Kidney epithelial cell (primary cell): ENCODE measurements around the gene BARHL1. TPM values are rescaled to one million over a fixed set of nuclear protein-coding genes. Genes with fewer than 3 reads are reported as not detected.

ENCODE experiments used
- DNase-seq: peaks from one replicate; pipeline ENCODE4 v3.0.0-alpha.2; 2010; ENCODE audit warnings: low read depth
- H3K27me3 ChIP-seq: 2 replicates; pipeline ENCODE4 v1.6.0; 2011; ENCODE audit warnings: low read length; ENCODE audit not compliant: control insufficient read depth, insufficient read depth
- H3K36me3 ChIP-seq: 2 replicates; pipeline ENCODE4 v1.5.1; 2011; ENCODE audit warnings: low read length; ENCODE audit not compliant: control insufficient read depth, insufficient read depth
- H3K4me3 ChIP-seq: 2 replicates; pipeline ENCODE4 v1.5.1; 2011; ENCODE audit warnings: low read depth, mild to moderate bottlenecking, control low read depth, low read length
- total RNA-seq: library from RNA; depleted of rRNA; stranded (reverse); fragments of >200 nt; gene quantifications from 2 replicates; pipeline ENCODE4 v1.2.3, GENCODE V29; 2015
- TF ChIP-seq, protein P1 (sequence below): IDR thresholded peaks from 2 replicates; pipeline ENCODE4 v1.5.1; 2011; ENCODE audit warnings: mild to moderate bottlenecking, moderate library complexity, low read length, control low read depth, inconsistent platforms; ENCODE audit not compliant: insufficient read depth, poor library complexity, severe bottlenecking

The BARHL1 gene
- total RNA-seq, 1 donor from 2014 or later, result not detected

DNA sequence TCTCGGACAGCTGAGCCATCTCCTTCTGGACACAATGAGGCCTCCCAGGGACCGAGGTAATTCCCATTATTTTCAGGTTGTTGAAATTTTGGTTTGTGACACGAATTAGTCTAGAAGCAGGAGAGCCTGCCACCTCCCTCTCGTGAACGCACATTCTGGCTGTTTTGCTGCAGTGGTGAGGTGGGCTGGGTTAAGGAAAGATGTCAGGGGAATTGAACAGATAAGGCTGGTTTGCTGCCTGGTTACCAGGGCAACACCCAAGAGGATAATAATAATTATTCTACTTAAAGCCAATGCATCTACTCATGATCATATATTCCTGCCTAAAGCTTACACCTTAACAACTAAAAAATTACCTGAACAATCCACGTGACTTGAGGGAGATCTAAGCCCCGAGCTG is 49.3 kb downstream of the BARHL1 start:
- Histone ChIP-seq H3K4me3 (no peak overlapping the region), H3K27me3 (no peaks in the 10 kb centered on the region), H3K36me3 (peaks cover 2% of the 10 kb centered on the region)
- TF ChIP-seq, protein P1, sequence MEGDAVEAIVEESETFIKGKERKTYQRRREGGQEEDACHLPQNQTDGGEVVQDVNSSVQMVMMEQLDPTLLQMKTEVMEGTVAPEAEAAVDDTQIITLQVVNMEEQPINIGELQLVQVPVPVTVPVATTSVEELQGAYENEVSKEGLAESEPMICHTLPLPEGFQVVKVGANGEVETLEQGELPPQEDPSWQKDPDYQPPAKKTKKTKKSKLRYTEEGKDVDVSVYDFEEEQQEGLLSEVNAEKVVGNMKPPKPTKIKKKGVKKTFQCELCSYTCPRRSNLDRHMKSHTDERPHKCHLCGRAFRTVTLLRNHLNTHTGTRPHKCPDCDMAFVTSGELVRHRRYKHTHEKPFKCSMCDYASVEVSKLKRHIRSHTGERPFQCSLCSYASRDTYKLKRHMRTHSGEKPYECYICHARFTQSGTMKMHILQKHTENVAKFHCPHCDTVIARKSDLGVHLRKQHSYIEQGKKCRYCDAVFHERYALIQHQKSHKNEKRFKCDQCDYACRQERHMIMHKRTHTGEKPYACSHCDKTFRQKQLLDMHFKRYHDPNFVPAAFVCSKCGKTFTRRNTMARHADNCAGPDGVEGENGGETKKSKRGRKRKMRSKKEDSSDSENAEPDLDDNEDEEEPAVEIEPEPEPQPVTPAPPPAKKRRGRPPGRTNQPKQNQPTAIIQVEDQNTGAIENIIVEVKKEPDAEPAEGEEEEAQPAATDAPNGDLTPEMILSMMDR, result no peak
- no peak for DNase-seq

DNA sequence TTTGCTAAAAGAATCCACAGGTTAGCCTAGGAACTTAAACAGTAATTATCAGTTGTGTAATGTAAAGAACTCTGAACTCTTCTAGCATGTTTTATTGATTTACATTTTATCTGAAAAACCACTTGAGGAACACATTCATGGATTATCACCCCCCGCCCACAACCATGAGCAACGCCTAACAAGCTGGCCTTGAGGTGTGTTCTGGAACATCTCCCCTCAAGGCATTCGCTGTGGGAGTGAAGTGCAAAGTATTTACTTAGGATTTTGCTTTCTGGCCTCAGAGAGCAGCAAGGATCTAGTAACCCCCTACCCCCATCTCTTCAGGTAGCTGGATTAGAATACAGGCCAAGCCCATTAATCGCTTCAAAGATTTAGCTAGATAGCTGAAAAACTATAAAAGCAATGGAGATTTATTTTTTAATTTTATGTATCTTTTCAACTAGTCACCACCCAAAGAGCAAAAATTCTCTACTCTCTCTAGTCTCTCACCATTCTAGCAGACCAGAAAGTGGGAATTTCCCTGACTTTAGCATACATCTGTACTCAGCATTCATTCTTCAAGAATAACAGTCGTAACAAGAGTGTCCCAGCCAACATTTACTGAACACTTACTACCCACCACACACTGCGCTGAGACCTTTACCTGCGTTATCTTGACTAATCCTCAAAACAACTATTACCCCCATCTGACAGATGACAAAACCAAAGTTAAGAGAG is 50.2 kb downstream of the BARHL1 start:
- DNase-seq, result no peak
- peaks cover 2% of the 10 kb centered on the region for H3K36me3 ChIP-seq
- no peak overlapping the region for H3K4me3 ChIP-seq
- no peaks in the 10 kb centered on the region for H3K27me3 ChIP-seq
- TF ChIP-seq, protein P1, result no peak

DNA sequence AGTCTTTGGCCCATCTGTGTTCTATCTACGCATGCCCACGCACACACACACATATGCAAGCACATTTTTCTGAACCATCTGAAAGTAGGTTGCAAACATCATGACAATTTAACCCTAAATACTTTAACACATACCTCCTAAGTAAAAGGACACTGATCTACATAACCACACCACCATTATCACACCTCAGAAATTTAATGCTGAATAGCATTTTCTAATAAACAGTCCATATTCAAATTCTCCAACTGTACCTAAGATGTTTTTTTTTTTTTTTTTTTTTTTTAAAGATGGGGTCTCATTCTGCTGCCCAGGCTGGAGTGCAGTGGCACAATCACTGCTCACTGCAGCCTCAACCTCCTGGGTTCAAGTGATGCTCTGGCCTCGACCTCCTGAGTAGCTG is 51.9 kb downstream of the BARHL1 start:
- TF ChIP-seq, protein P1, result no peak
- no peak overlapping the region for H3K4me3 ChIP-seq

DNA sequence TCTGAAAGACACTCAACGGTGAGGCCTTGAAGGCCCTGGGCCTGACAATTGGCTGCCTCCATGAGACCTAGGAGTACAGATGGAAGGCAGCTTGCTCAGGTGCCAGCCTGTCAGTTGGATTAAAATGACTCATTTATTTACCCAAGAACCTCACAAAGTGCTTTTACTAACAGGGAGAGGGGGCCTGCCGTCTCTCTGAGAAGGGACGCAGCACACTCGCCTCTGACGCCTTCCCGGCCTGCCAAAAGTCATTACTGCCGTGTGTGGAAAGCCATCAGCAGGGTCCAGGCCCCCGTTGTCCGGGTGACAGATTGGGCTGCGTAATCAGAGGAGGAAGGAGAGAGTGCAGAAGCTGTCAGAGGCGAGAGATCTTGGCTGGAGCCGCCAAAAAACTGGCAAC is 54.9 kb downstream of the BARHL1 start:
- H3K4me3 ChIP-seq, result no peak overlapping the region
- peaks cover 2% of the 10 kb centered on the region for H3K36me3 ChIP-seq
- no peak for DNase-seq
- TF ChIP-seq, protein P1, result no peak
- H3K27me3 ChIP-seq, result no peaks in the 10 kb centered on the region

More for the DNA sequence above, 51.9 kb downstream of the BARHL1 start:
- H3K27me3 ChIP-seq, result no peaks in the 10 kb centered on the region
- peaks cover 2% of the 10 kb centered on the region for H3K36me3 ChIP-seq
- DNase-seq, result no peak

DNA sequence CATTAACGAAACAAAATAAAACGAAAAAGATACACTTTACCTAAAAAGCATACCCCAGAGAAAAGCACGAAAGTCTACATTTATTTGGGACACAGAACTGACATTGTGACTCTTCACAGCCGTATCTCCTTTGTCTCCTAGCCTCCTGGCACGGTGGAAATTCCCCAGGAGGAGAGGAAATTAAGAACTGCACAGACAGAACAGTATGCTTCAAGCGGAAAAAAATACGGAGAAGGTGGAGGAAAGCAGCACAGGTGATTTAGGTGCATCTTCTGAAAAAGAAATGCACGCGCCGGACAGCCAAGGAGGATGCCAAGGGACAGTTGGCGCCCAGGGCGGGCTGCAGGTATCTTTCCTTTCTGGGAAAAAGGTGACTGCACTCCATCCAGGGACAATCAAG is 55.4 kb downstream of the BARHL1 start:
- no peak for DNase-seq
- H3K27me3 ChIP-seq, result no peaks in the 10 kb centered on the region
- TF ChIP-seq, protein P1, result no peak
- H3K4me3 ChIP-seq, result no peak overlapping the region
- H3K36me3 ChIP-seq, result peaks cover 2% of the 10 kb centered on the region

DNA sequence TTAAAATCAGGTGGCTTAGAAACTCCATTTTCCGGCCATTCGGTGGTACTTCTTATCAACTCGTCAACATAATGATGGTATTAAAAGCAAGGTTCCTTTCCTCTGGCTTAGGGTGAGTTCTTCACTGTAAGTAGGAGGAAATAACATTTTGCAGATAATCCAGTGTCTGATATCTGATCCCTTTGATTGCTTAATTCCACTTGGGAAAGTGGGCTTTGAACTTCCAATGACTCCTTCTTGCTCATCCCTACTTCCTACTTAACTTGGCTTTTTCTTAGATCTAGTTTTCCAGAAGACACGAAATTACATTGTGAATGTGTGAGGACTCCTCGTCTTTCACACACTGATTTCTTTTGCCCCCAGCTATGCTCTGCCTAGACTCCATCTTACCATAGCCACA is 55.8 kb downstream of the BARHL1 start:
- Histone ChIP-seq H3K4me3 (no peak overlapping the region), H3K27me3 (no peaks in the 10 kb centered on the region), H3K36me3 (peaks cover 3% of the 10 kb centered on the region)
- no peak for DNase-seq
- TF ChIP-seq, protein P1, result no peak
